NCI-H1048 (cell line): ENCODE results near the gene TMEM131L.
"Not testable (repeated sequence)": the region's sequence is repeated elsewhere in the genome, so short reads cannot be mapped to it uniquely, and the experiment has no call there.

Experiments
- DNase-seq: peaks from one replicate; lab custom pipeline; 2025; lab: John Stamatoyannopoulos, UW

TMEM131L gene

GRCh38 chr4:153573221-153573620 is 107.1 kb downstream of the TMEM131L start:
- DNase-seq, result no peak

GRCh38 chr4:153573881-153574802 is 108.0 kb downstream of the TMEM131L start:
- DNase-seq, result no peak

GRCh38 chr4:153576443-153576774 is 110.2 kb downstream of the TMEM131L start:
- DNase-seq, result no peak

- no peak for DNase-seq
Measured at GRCh38 chr4:153577053-153577452, 110.9 kb downstream of the TMEM131L start.

- no peak for DNase-seq
Measured at GRCh38 chr4:153579410-153579809, 113.2 kb downstream of the TMEM131L start.

GRCh38 chr4:153579872-153580271 is 113.7 kb downstream of the TMEM131L start:
- no peak for DNase-seq

- no peak for DNase-seq
Measured at GRCh38 chr4:153582954-153583702, 117.0 kb downstream of the TMEM131L start.

- no peak for DNase-seq
Measured at GRCh38 chr4:153585026-153585425, 118.9 kb downstream of the TMEM131L start.

GRCh38 chr4:153589703-153590595 is 123.8 kb downstream of the TMEM131L start:
- DNase-seq, result no peak

GRCh38 chr4:153591441-153591840 is 125.3 kb downstream of the TMEM131L start:
- DNase-seq, result no peak

- no peak for DNase-seq
Measured at GRCh38 chr4:153592064-153592463, 125.9 kb downstream of the TMEM131L start.

- DNase-seq, result no peak
Measured at GRCh38 chr4:153593161-153593560, 127.0 kb downstream of the TMEM131L start.

- no peak for DNase-seq
Measured at GRCh38 chr4:153594210-153594609, 128.1 kb downstream of the TMEM131L start.

- DNase-seq, result no peak
Measured at GRCh38 chr4:153595894-153596601, 129.9 kb downstream of the TMEM131L start.

- DNase-seq, result no peak
Measured at GRCh38 chr4:153602758-153603157, 136.6 kb downstream of the TMEM131L start.

GRCh38 chr4:153603258-153603657 is 137.1 kb downstream of the TMEM131L start:
- DNase-seq, result no peak

- DNase-seq, result no peak
Measured at GRCh38 chr4:153603835-153604234, 137.7 kb downstream of the TMEM131L start.

- not testable (repeated sequence) for DNase-seq
Measured at GRCh38 chr4:153609070-153609469, 142.9 kb downstream of the TMEM131L start.

GRCh38 chr4:153610623-153611376 is 144.6 kb downstream of the TMEM131L start:
- no peak for DNase-seq

- no peak for DNase-seq
Measured at GRCh38 chr4:153611679-153612078, 145.5 kb downstream of the TMEM131L start.

- DNase-seq, result no peak
Measured at GRCh38 chr4:153612878-153613277, 146.7 kb downstream of the TMEM131L start.
